HG03135 (cell line): Measurements from ENCODE around the gene SYT2.
"Not testable (repeated sequence)": the region's sequence is repeated elsewhere in the genome, so short reads cannot be mapped to it uniquely, and the experiment has no call there.

ENCODE experiments used
- ATAC-seq: cut with Tn5 transposase; IDR thresholded peaks from one replicate; pipeline ENCODE4 v1.9.1; 2021; ENCODE audit warnings: mild to moderate bottlenecking, moderate library complexity; ENCODE audit not compliant: unreplicated experiment

The SYT2 gene

GRCh38 chr1:202599669-202600431 is 110.4 kb downstream of the SYT2 start:
- no peak for ATAC-seq

GRCh38 chr1:202597090-202597761 is 113.0 kb downstream of the SYT2 start:
- no peak for ATAC-seq

- no peak for ATAC-seq
Observed at GRCh38 chr1:202596638-202597037, 113.6 kb downstream of the SYT2 start.

GRCh38 chr1:202593845-202594244 is 116.4 kb downstream of the SYT2 start:
- ATAC-seq = no peak

GRCh38 chr1:202592146-202592545 is 118.1 kb downstream of the SYT2 start:
- ATAC-seq = no peak

- no peak for ATAC-seq
Observed at GRCh38 chr1:202591515-202591914, 118.7 kb downstream of the SYT2 start.

GRCh38 chr1:202590975-202591411 is 119.3 kb downstream of the SYT2 start:
- no peak for ATAC-seq

GRCh38 chr1:202590126-202590525 is 120.1 kb downstream of the SYT2 start:
- ATAC-seq = no peak

- ATAC-seq = no peak
Observed at GRCh38 chr1:202589190-202589930, 120.9 kb downstream of the SYT2 start.

GRCh38 chr1:202588503-202589189 is 121.6 kb downstream of the SYT2 start:
- no peak for ATAC-seq

GRCh38 chr1:202587859-202588485 is 122.3 kb downstream of the SYT2 start:
- no peak for ATAC-seq

- no peak for ATAC-seq
Observed at GRCh38 chr1:202586871-202587270, 123.4 kb downstream of the SYT2 start.

- no peak for ATAC-seq
Observed at GRCh38 chr1:202586018-202586821, 124.0 kb downstream of the SYT2 start.

GRCh38 chr1:202585590-202585933 is 124.7 kb downstream of the SYT2 start:
- ATAC-seq = no peak

- no peak for ATAC-seq
Observed at GRCh38 chr1:202584707-202585589, 125.3 kb downstream of the SYT2 start.

- ATAC-seq = not testable (repeated sequence)
Observed at GRCh38 chr1:202582350-202582749, 127.9 kb downstream of the SYT2 start.

- no peak for ATAC-seq
Observed at GRCh38 chr1:202580619-202581018, 129.6 kb downstream of the SYT2 start.

- ATAC-seq = no peak
Observed at GRCh38 chr1:202579806-202580205, 130.4 kb downstream of the SYT2 start.

- no peak for ATAC-seq
Observed at GRCh38 chr1:202578565-202578964, 131.7 kb downstream of the SYT2 start.
